Neuronal stem cell (in vitro differentiated cells): ENCODE data around the gene NCOR2.
A peak's percentile ranks its signal among the peaks of the same experiment; 100 is the strongest.

Experiments used
- DNase-seq: peaks from one replicate; pipeline ENCODE4 v3.0.0-alpha.2; 2013; ENCODE audit warnings: low spot score
- H2AFZ ChIP-seq: one replicate; pipeline ENCODE4 v1.6.1; 2013; ENCODE audit warnings: mild to moderate bottlenecking, low read length, inconsistent platforms
- H2AK5ac ChIP-seq: 2 replicates; pipeline ENCODE4 v1.6.1; 2013; ENCODE audit warnings: low read depth, mild to moderate bottlenecking, inconsistent platforms, low read length, moderate library complexity, mixed read lengths
- H2BK120ac ChIP-seq: 2 replicates; pipeline ENCODE4 v1.6.1; 2013; ENCODE audit warnings: low read depth, mild to moderate bottlenecking, inconsistent platforms, low read length, moderate library complexity, mixed read lengths
- H2BK12ac ChIP-seq: one replicate; pipeline ENCODE4 v1.6.1; 2013; ENCODE audit warnings: low read length, inconsistent platforms
- H2BK15ac ChIP-seq: 2 replicates; pipeline ENCODE4 v1.6.1; 2013; ENCODE audit warnings: mild to moderate bottlenecking, low read length, inconsistent platforms, mixed read lengths
- H2BK5ac ChIP-seq: one replicate; pipeline ENCODE4 v1.6.1; 2013; ENCODE audit warnings: inconsistent platforms, mild to moderate bottlenecking, low read length, moderate library complexity
- H3K14ac ChIP-seq: one replicate; pipeline ENCODE4 v1.6.1; 2013; ENCODE audit warnings: low read length, inconsistent platforms
- H3K18ac ChIP-seq: 2 replicates; pipeline ENCODE4 v1.6.1; 2013; ENCODE audit warnings: low read length, inconsistent platforms
- H3K23ac ChIP-seq: 2 replicates; pipeline ENCODE4 v1.6.1; 2013; ENCODE audit warnings: low read depth, mild to moderate bottlenecking, mixed read lengths, low read length, inconsistent platforms; ENCODE audit not compliant: poor library complexity
- H3K27ac ChIP-seq: replicated peaks from 3 replicates; pipeline ENCODE4 v1.5.1; 2013; ENCODE audit warnings: low read length, inconsistent platforms
- H3K27me3 ChIP-seq, 3 experiments: 2 replicates each; pipeline ENCODE4 v1.6.1; 2013; ENCODE audit warnings: low read length in 3 of 3, mild to moderate bottlenecking in 2 of 3, inconsistent platforms in 1 of 3, low read depth in 1 of 3, mixed read lengths in 1 of 3, moderate library complexity in 1 of 3; ENCODE audit not compliant: control insufficient read depth in 3 of 3, insufficient read depth in 3 of 3
- H3K36me3 ChIP-seq, 2 donors: replicated peaks in 1 of 2; 2 replicates each; pipeline ENCODE4 v1.6.1; 2013; ENCODE audit warnings: low read length in 2 of 2; ENCODE audit not compliant: control insufficient read depth in 2 of 2, insufficient read depth in 2 of 2
- H3K4ac ChIP-seq: 2 replicates; pipeline ENCODE4 v1.6.1; 2013; ENCODE audit warnings: inconsistent platforms, mild to moderate bottlenecking, low read length, moderate library complexity
- H3K4me1 ChIP-seq, 2 donors: 1 replicate in 1 of 2; 2 replicates in 1 of 2; pipeline ENCODE4 v1.6.1; 2013; ENCODE audit warnings: low read length in 2 of 2, low read depth in 1 of 2; ENCODE audit not compliant: control insufficient read depth in 2 of 2, insufficient read depth in 1 of 2
- H3K4me2 ChIP-seq: one replicate; pipeline ENCODE4 v1.6.1; 2013; ENCODE audit warnings: mild to moderate bottlenecking, low read length, inconsistent platforms; ENCODE audit not compliant: insufficient read depth, poor library complexity, severe bottlenecking
- H3K4me3 ChIP-seq, 2 donors: 2 replicates each; pipeline ENCODE4 v1.5.1; 2013; ENCODE audit warnings: low read length in 2 of 2, mild to moderate bottlenecking in 2 of 2, inconsistent platforms in 1 of 2, moderate library complexity in 1 of 2
- H3K79me1 ChIP-seq: one replicate; pipeline ENCODE4 v1.6.1; 2013; ENCODE audit warnings: low read depth, mild to moderate bottlenecking, inconsistent platforms, low read length, moderate library complexity
- H3K9ac ChIP-seq: one replicate; pipeline ENCODE4 v1.6.1; 2013; ENCODE audit warnings: mild to moderate bottlenecking, low read depth, low read length, inconsistent platforms; ENCODE audit not compliant: poor library complexity
- H3K9me3 ChIP-seq, 2 donors: replicated peaks in 1 of 2; 2 replicates each; pipeline versions ENCODE3 to v1.6.1; 2013; ENCODE audit warnings: low read length in 2 of 2, mild to moderate bottlenecking in 2 of 2, inconsistent platforms in 1 of 2, low read depth in 1 of 2, mixed read lengths in 1 of 2, moderate library complexity in 1 of 2; ENCODE audit not compliant: control insufficient read depth in 2 of 2, insufficient read depth in 1 of 2
- H4K8ac ChIP-seq: one replicate; pipeline ENCODE4 v1.6.1; 2013; ENCODE audit warnings: low read depth, mild to moderate bottlenecking, inconsistent platforms, low read length, moderate library complexity
- H4K91ac ChIP-seq: one replicate; pipeline ENCODE4 v1.6.1; 2013; ENCODE audit warnings: low read length, low read depth, mild to moderate bottlenecking, inconsistent platforms; ENCODE audit not compliant: poor library complexity
- WGBS, 2 donors: extraction: QIAGEN DNeasy Blood & Tissue Kit; methylation state at CpG; one replicate each; pipeline ENCODE4 v1.1.7; 2013; ENCODE audit warnings: missing lambda C conversion rate in 2 of 2, mixed read lengths in 1 of 2; ENCODE audit not compliant: insufficient read length in 2 of 2, insufficient replicate concordance in 1 of 2; ENCODE audit errors: extremely low coverage in 2 of 2; 5-methylcytosine and 5-hydroxymethylcytosine counted together

Gene NCOR2

GRCh38 chr12:124593851-124594401 lies 26.5 kb upstream of the NCOR2 start:
- H2AFZ ChIP-seq, result peak overlapping the region; percentile 22
- no peak overlapping the region for H3K23ac ChIP-seq
- H3K4me2 ChIP-seq, result no peak overlapping the region
- no peaks in the 10 kb centered on the region for H3K79me1 ChIP-seq
- H2BK15ac ChIP-seq, result no peak overlapping the region
- no peak overlapping the region for H2BK5ac ChIP-seq
- no peaks in the 10 kb centered on the region for H3K4me1 ChIP-seq
- no peak overlapping the region for H2AK5ac ChIP-seq
- no peak overlapping the region for H4K91ac ChIP-seq
- H2BK120ac ChIP-seq, result no peak overlapping the region
- H3K9me3 ChIP-seq, result peaks cover 0 to 3% of the 10 kb centered on the region in 2 donors
- no peak overlapping the region for H3K9ac ChIP-seq
- no CpG with 5 or more reads among the region's 5 CpGs for WGBS, 2 donors
- H4K8ac ChIP-seq, result no peak overlapping the region
- H3K14ac ChIP-seq, result no peak overlapping the region
- H3K4me3 ChIP-seq, result no peak overlapping the region
- H2BK12ac ChIP-seq, result no peak overlapping the region
- H3K4ac ChIP-seq, result no peak overlapping the region
- H3K36me3 ChIP-seq, result no peaks in the 10 kb centered on the region
- DNase-seq, result no peak
- H3K18ac ChIP-seq, result no peak overlapping the region
- no peak overlapping the region for H3K27ac ChIP-seq
- H3K27me3 ChIP-seq, result peaks cover 0 to 11% (median 0%) of the 10 kb centered on the region in 3 experiments

- Histone ChIP-seq H3K4ac (no peak overlapping the region), H3K18ac (peak overlapping the region; percentile 76), H3K4me3 (no peak overlapping the region), H2AK5ac (peak overlapping the region; percentile 2), H3K27me3 (peaks cover 0 to 11% (median 0%) of the 10 kb centered on the region in 3 experiments), H3K14ac (no peak overlapping the region), H2BK15ac (peak overlapping the region; percentile 42), H3K27ac (no peak overlapping the region), H3K23ac (peak overlapping the region; percentile 10), H4K8ac (no peak overlapping the region), H3K4me2 (no peak overlapping the region), H3K36me3 (no peaks in the 10 kb centered on the region), H4K91ac (peak overlapping the region; percentile 30), H2AFZ (no peak overlapping the region), H2BK120ac (no peak overlapping the region), H3K79me1 (no peaks in the 10 kb centered on the region), H2BK12ac (no peak overlapping the region), H3K9me3 (peaks cover 0 to 3% of the 10 kb centered on the region in 2 donors), H3K4me1 (peaks cover 0 to 3% of the 10 kb centered on the region in 2 donors), H2BK5ac (no peak overlapping the region), H3K9ac (no peak overlapping the region)
- WGBS, 2 donors, result no CpG with 5 or more reads among the region's 14 CpGs
- no peak for DNase-seq
These were observed 25.8 kb upstream of the NCOR2 start for GRCh38 chr12:124593176-124593575.

- Histone ChIP-seq H3K4me3 (no peak overlapping the region), H2BK15ac (peak overlapping the region; percentile 42), H3K36me3 (no peaks in the 10 kb centered on the region), H2BK120ac (no peak overlapping the region), H4K91ac (no peak overlapping the region), H3K4me1 (peaks cover 0 to 3% of the 10 kb centered on the region in 2 donors), H3K79me1 (no peaks in the 10 kb centered on the region), H3K23ac (no peak overlapping the region), H3K27ac (no peak overlapping the region), H2AK5ac (peak overlapping the region; percentile 2), H3K18ac (no peak overlapping the region), H3K27me3 (peaks cover 0 to 12% (median 0%) of the 10 kb centered on the region in 3 experiments), H3K9me3 (peaks cover 0 to 3% of the 10 kb centered on the region in 2 donors), H3K14ac (no peak overlapping the region), H3K4ac (no peak overlapping the region), H3K4me2 (no peak overlapping the region), H3K9ac (no peak overlapping the region), H2BK5ac (no peak overlapping the region), H2BK12ac (no peak overlapping the region), H4K8ac (no peak overlapping the region), H2AFZ (no peak overlapping the region)
- DNase-seq, result no peak
- no CpG with 5 or more reads among the region's 21 CpGs for WGBS, 2 donors
These were observed 25.2 kb upstream of the NCOR2 start for GRCh38 chr12:124592481-124593160.

- Histone ChIP-seq H3K4me3 (no peak overlapping the region), H3K27me3 (peaks cover 0 to 11% (median 0%) of the 10 kb centered on the region in 3 experiments), H2BK5ac (no peak overlapping the region), H2AK5ac (peak overlapping the region; percentile 54), H3K9me3 (peaks cover 0 to 3% of the 10 kb centered on the region in 2 donors), H3K4me2 (no peak overlapping the region), H3K4ac (no peak overlapping the region), H3K14ac (no peak overlapping the region), H2BK120ac (no peak overlapping the region), H3K9ac (no peak overlapping the region), H3K36me3 (no peaks in the 10 kb centered on the region), H2BK15ac (no peak overlapping the region), H3K27ac (no peak overlapping the region), H3K23ac (no peak overlapping the region), H2AFZ (no peak overlapping the region), H3K18ac (no peak overlapping the region), H3K4me1 (peaks cover 0 to 3% of the 10 kb centered on the region in 2 donors), H3K79me1 (no peaks in the 10 kb centered on the region), H2BK12ac (no peak overlapping the region), H4K8ac (no peak overlapping the region), H4K91ac (no peak overlapping the region)
- no peak for DNase-seq
- no CpG with 5 or more reads among the region's 6 CpGs for WGBS, 2 donors
These were observed 24.6 kb upstream of the NCOR2 start for GRCh38 chr12:124592050-124592449.
